Stimulated activated CD4-positive, alpha-beta T cell treated with anti-CD3 and anti-CD28 coated beads, Interleukin-2, amount 100 ng/mL, for 48 hours (primary cell): ENCODE results near the gene PSORS1C2.
"Not testable (repeated sequence)": the region's sequence is repeated elsewhere in the genome, so short reads cannot be mapped to it uniquely, and the experiment has no call there.

ENCODE experiments used
- DNase-seq, 2 donors: peaks; one replicate each; pipeline ENCODE4 v3.0.0-alpha.2; 2020

Gene PSORS1C2

GRCh38 chr6:31138982-31139381 is at the start of gene PSORS1C2:
Gene PSORS1C2 (minus strand): TSS chr6:31139066. CDS start chr6:31139026, 40 bp downstream.
- no peak for DNase-seq

- DNase-seq, result no peak
Observed at GRCh38 chr6:31187780-31188194, 48.9 kb upstream of the PSORS1C2 start.

- DNase-seq, result no peak
Observed at GRCh38 chr6:31186052-31186734, 47.3 kb upstream of the PSORS1C2 start.

- DNase-seq, result not testable (repeated sequence)
Observed at GRCh38 chr6:31185695-31186051, 46.8 kb upstream of the PSORS1C2 start.

- not testable (repeated sequence) for DNase-seq
Observed at GRCh38 chr6:31183859-31184258, 45.0 kb upstream of the PSORS1C2 start.

GRCh38 chr6:31183287-31183686 is 44.4 kb upstream of the PSORS1C2 start:
- not testable (repeated sequence) for DNase-seq

GRCh38 chr6:31180500-31180899 is 41.6 kb upstream of the PSORS1C2 start:
- peak; percentile 38 to 60 for DNase-seq

GRCh38 chr6:31179896-31180295 is 41.0 kb upstream of the PSORS1C2 start:
- DNase-seq, result no peak

- no peak for DNase-seq
Observed at GRCh38 chr6:31179042-31179386, 40.1 kb upstream of the PSORS1C2 start.

- DNase-seq, result no peak
Observed at GRCh38 chr6:31178143-31179041, 39.5 kb upstream of the PSORS1C2 start.

- no peak for DNase-seq
Observed at GRCh38 chr6:31175971-31176370, 37.1 kb upstream of the PSORS1C2 start.

- no peak for DNase-seq
Observed at GRCh38 chr6:31174378-31174777, 35.5 kb upstream of the PSORS1C2 start.

- no peak for DNase-seq
Observed at GRCh38 chr6:31173406-31173805, 34.5 kb upstream of the PSORS1C2 start.

GRCh38 chr6:31172973-31173384 is 34.1 kb upstream of the PSORS1C2 start:
- no peak for DNase-seq

GRCh38 chr6:31171931-31172905 is 33.4 kb upstream of the PSORS1C2 start:
- no peak for DNase-seq

GRCh38 chr6:31170987-31171671 is 32.3 kb upstream of the PSORS1C2 start:
- DNase-seq, result no peak

GRCh38 chr6:31170600-31170881 is 31.7 kb upstream of the PSORS1C2 start, which contains the start of gene POU5F1:
Gene POU5F1 (minus strand): TSS chr6:31170682. CDS start chr6:31170620, 62 bp downstream.
- DNase-seq, result no peak

- not testable (repeated sequence) for DNase-seq
Observed at GRCh38 chr6:31169858-31170599, 31.2 kb upstream of the PSORS1C2 start.

- no peak for DNase-seq
Observed at GRCh38 chr6:31169123-31169857, 30.4 kb upstream of the PSORS1C2 start.

GRCh38 chr6:31168606-31169005 is 29.7 kb upstream of the PSORS1C2 start:
- DNase-seq, result no peak

GRCh38 chr6:31165986-31166385 is 27.1 kb upstream of the PSORS1C2 start:
- DNase-seq, result no peak
